GM23248 (cell line): Measurements from ENCODE around the gene CRYBG1. TPM values are rescaled to one million over a fixed set of nuclear protein-coding genes. Genes with fewer than 3 reads are reported as not detected.

ENCODE experiments used
- DNase-seq: peaks from one replicate; pipeline ENCODE4 v3.0.0-alpha.2; 2015
- H2AFZ ChIP-seq: fragments of 200-600 bp; sonication (generic); 2 replicates; pipeline ENCODE4 v1.6.1; 2016; ENCODE audit warnings: antibody characterized with exemption
- H3F3A ChIP-seq: fragments of 200-600 bp; sonication (generic); 2 replicates; pipeline ENCODE4 v1.6.1; 2016; ENCODE audit warnings: mild to moderate bottlenecking, antibody characterized with exemption, mixed run types; ENCODE audit not compliant: insufficient read depth
- H3K27ac ChIP-seq: fragments of 200-600 bp; sonication (generic); 2 replicates; pipeline ENCODE4 v1.5.1; 2016; ENCODE audit warnings: mild to moderate bottlenecking
- H3K27me3 ChIP-seq: fragments of 200-600 bp; sonication (generic); replicated peaks from 2 replicates; pipeline ENCODE4 v1.6.1; 2016; ENCODE audit warnings: mild to moderate bottlenecking; ENCODE audit not compliant: insufficient read depth
- H3K36me3 ChIP-seq: fragments of 200-600 bp; sonication (generic); 2 replicates; pipeline ENCODE4 v1.6.1; 2016; ENCODE audit warnings: low read depth, mild to moderate bottlenecking
- H3K4me1 ChIP-seq: fragments of 200-600 bp; sonication (generic); 2 replicates; pipeline ENCODE4 v1.6.1; 2016; ENCODE audit warnings: mild to moderate bottlenecking; ENCODE audit not compliant: insufficient read depth
- H3K4me2 ChIP-seq: fragments of 200-600 bp; sonication (generic); one replicate; pipeline ENCODE4 v1.6.1; 2016; ENCODE audit warnings: mild to moderate bottlenecking; ENCODE audit not compliant: unreplicated experiment
- H3K4me3 ChIP-seq: fragments of 200-600 bp; sonication (generic); 2 replicates; pipeline ENCODE4 v1.5.1; 2016; ENCODE audit warnings: mild to moderate bottlenecking
- H3K79me2 ChIP-seq: fragments of 200-600 bp; sonication (generic); 2 replicates; pipeline ENCODE4 v1.6.1; 2016; ENCODE audit warnings: mild to moderate bottlenecking; ENCODE audit not compliant: insufficient read depth
- H3K9ac ChIP-seq: fragments of 200-600 bp; sonication (generic); 2 replicates; pipeline ENCODE4 v1.6.1; 2016; ENCODE audit warnings: mild to moderate bottlenecking
- H3K9me2 ChIP-seq: fragments of 200-600 bp; sonication (generic); 2 replicates; pipeline ENCODE4 v1.6.1; 2016; ENCODE audit warnings: mixed run types, mild to moderate bottlenecking, moderate library complexity; ENCODE audit not compliant: insufficient read depth
- H3K9me3 ChIP-seq: fragments of 200-600 bp; sonication (generic); one replicate; pipeline ENCODE4 v1.6.1; 2017; ENCODE audit warnings: low read depth
- H4K20me1 ChIP-seq: fragments of 200-600 bp; sonication (generic); 2 replicates; pipeline ENCODE4 v1.6.0; 2016; ENCODE audit not compliant: insufficient read depth
- EZH2 ChIP-seq: fragments of 200-600 bp; sonication (generic); IDR thresholded peaks from 2 replicates; pipeline ENCODE4 v1.6.1; 2018; ENCODE audit warnings: antibody characterized with exemption, mild to moderate bottlenecking; ENCODE audit not compliant: insufficient read depth, poor library complexity, severe bottlenecking
- EZH2phosphoT487 ChIP-seq: fragments of 200-600 bp; sonication (generic); IDR thresholded peaks from 2 replicates; pipeline ENCODE4 v1.6.1; 2018; ENCODE audit warnings: antibody characterized with exemption, moderate library complexity, mild to moderate bottlenecking, low read depth; ENCODE audit not compliant: insufficient read depth
- WGBS, 2 experiments: methylation state at CpG; one replicate each; pipeline ENCODE4 v1.1.6; 2015 to 2017; ENCODE audit warnings: low lambda C conversion rate in 2 of 2, low coverage in 1 of 2; ENCODE audit errors: missing lambda C conversion rate in 2 of 2; 5-methylcytosine and 5-hydroxymethylcytosine counted together
- in situ Hi-C: fragments of 300-500 bp; cut with MboI; formaldehyde crosslinking; loops from 2 replicates; pipeline ENCODE4 v1.15.0; 2020
- polyA plus RNA-seq: library from polyadenylated mRNA; unstranded; fragments of >200 nt; fragmentation: Nextera tagmentation; extraction: Ambion mirVana; gene quantifications from 2 replicates; pipeline ENCODE4 v1.2.1, GENCODE V29; 2016
- total RNA-seq: library from RNA; depleted of rRNA; stranded (reverse); fragments of >200 nt; shearing (Covaris generic); gene quantifications from 2 replicates; pipeline ENCODE4 v1.2.3, GENCODE V29; 2014

The CRYBG1 gene
- total and polyA plus RNA-seq, 2 experiments from 2014 or later: 1.9 to 8.4 TPM

- in situ Hi-C loops: no loop called here
- Histone ChIP-seq H3K9me2 (no peaks in the 10 kb centered on the region), H2AFZ (no peak overlapping the region), H3K27ac (no peak overlapping the region), H3K4me2 (no peak overlapping the region), H4K20me1 (no peaks in the 10 kb centered on the region), H3F3A (no peaks in the 10 kb centered on the region), H3K79me2 (no peaks in the 10 kb centered on the region), H3K4me1 (no peaks in the 10 kb centered on the region), H3K27me3 (peaks cover 34% of the 10 kb centered on the region), H3K36me3 (no peaks in the 10 kb centered on the region), H3K9ac (no peak overlapping the region), H3K9me3 (no peaks in the 10 kb centered on the region), H3K4me3 (no peak overlapping the region)
- no peak for DNase-seq
- TF ChIP-seq EZH2phosphoT487: no peak
- 0 to 1% methylated on average over 2 of the region's 2 CpGs for WGBS, 2 experiments
Observed at GRCh38 chr6:106413722-106414121, 53.2 kb downstream of the CRYBG1 start.

- H3K27me3 ChIP-seq: peaks cover 24% of the 10 kb centered on the region; the same call in 1 of the 2 replicates
- H2AFZ ChIP-seq: no peak overlapping the region
- no peaks in the 10 kb centered on the region for H4K20me1 ChIP-seq
- H3K27ac ChIP-seq: no peak overlapping the region
- no peak overlapping the region for H3K9ac ChIP-seq
- in situ Hi-C loops: no loop called here
- H3K4me1 ChIP-seq: no peaks in the 10 kb centered on the region
- no peaks in the 10 kb centered on the region for H3K9me2 ChIP-seq
- DNase-seq: no peak
- H3K36me3 ChIP-seq: no peaks in the 10 kb centered on the region
- H3F3A ChIP-seq: no peaks in the 10 kb centered on the region
- 66 to 71% methylated on average over 4 of the region's 4 CpGs for WGBS, 2 experiments
- TF ChIP-seq EZH2 (no peak), EZH2phosphoT487 (no peak)
- H3K9me3 ChIP-seq: no peaks in the 10 kb centered on the region
- no peaks in the 10 kb centered on the region for H3K79me2 ChIP-seq
- H3K4me3 ChIP-seq: no peak overlapping the region
- H3K4me2 ChIP-seq: no peak overlapping the region
Observed at GRCh38 chr6:106415921-106416320, 55.4 kb downstream of the CRYBG1 start.

- H3K9ac ChIP-seq: no peak overlapping the region
- H3K4me3 ChIP-seq: no peak overlapping the region
- no peak overlapping the region for H2AFZ ChIP-seq
- no peaks in the 10 kb centered on the region for H3F3A ChIP-seq
- peaks cover 19% of the 10 kb centered on the region; the same call in 1 of the 2 replicates for H3K27me3 ChIP-seq
- no peaks in the 10 kb centered on the region for H3K9me2 ChIP-seq
- H3K9me3 ChIP-seq: no peaks in the 10 kb centered on the region
- WGBS, 2 experiments: 49 to 52% methylated on average over 6 of the region's 6 CpGs
- H3K36me3 ChIP-seq: no peaks in the 10 kb centered on the region
- in situ Hi-C loops: no loop called here
- no peak for DNase-seq
- no peak for TF ChIP-seq EZH2phosphoT487
- no peak for TF ChIP-seq EZH2
- no peak overlapping the region for H3K4me2 ChIP-seq
- no peaks in the 10 kb centered on the region for H3K79me2 ChIP-seq
- no peaks in the 10 kb centered on the region for H3K4me1 ChIP-seq
- H4K20me1 ChIP-seq: no peaks in the 10 kb centered on the region
- no peak overlapping the region for H3K27ac ChIP-seq
Observed at GRCh38 chr6:106417572-106418147, 57.1 kb downstream of the CRYBG1 start.

GRCh38 chr6:106419900-106420613 lies 59.5 kb downstream of the CRYBG1 start:
- Histone ChIP-seq H3K4me1 (no peaks in the 10 kb centered on the region), H3K36me3 (no peaks in the 10 kb centered on the region), H3K9me3 (no peaks in the 10 kb centered on the region), H3K27me3 (0 out of 2 replicates have a peak, but pooled peaks cover 6% of the 10 kb centered on the region), H4K20me1 (no peaks in the 10 kb centered on the region), H3K4me2 (no peak overlapping the region), H3K79me2 (no peaks in the 10 kb centered on the region), H3F3A (no peaks in the 10 kb centered on the region), H3K4me3 (no peak overlapping the region), H3K27ac (no peak overlapping the region), H3K9ac (no peak overlapping the region), H3K9me2 (no peaks in the 10 kb centered on the region), H2AFZ (no peak overlapping the region)
- no peak for DNase-seq
- TF ChIP-seq EZH2phosphoT487: no peak
- TF ChIP-seq EZH2: no peak
- 19 to 21% methylated on average over 2 of the region's 2 CpGs for WGBS, 2 experiments
- in situ Hi-C loops: no loop called here
